ENCODE measurements around the gene GNAQ. TPM values are rescaled to one million over a fixed set of nuclear protein-coding genes. Genes with fewer than 3 reads are reported as not detected.

GNAQ gene
- total and polyA plus RNA-seq, 2 of the 13 experiments (the other 11 are each of a cell fraction or from before 2014, with no cell fraction given): 16.5 to 17.7 TPM

DNA sequence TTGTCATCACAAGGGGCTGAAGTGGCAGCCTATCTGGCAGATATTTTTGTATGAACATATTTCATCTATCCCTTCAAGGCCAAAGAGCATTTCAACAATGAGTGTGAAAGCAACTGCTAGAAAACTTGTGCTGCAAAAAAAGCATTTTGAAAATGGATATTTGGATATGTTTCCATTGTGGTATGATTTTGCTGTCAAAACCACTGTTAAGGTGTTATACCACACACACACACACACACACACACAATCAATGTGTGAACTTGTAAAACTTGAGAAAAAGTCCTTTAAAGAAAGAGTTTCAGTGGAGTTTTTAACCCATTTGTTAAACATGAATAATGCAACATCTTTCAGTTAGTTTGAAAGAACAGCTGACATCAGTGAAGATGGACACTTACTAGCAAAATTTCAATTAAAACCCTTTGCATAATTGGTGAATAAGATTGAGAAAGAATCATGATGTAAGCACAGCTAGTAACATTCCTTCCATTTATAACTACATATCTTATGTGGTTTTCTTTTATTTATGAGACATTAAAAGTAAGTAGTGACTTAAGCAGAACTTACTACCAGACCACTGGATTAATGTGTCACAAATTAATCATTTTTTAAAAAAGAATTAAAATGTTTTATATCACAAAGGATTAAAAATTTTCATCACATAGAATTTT, 200.9 kb downstream of the GNAQ start:
- ATAC-seq (no peak), FAIRE-seq (no peak), DNase-seq (ENCODE audit: low spot score) (no peak)
- CTCF ChIA-PET (ENCODE audit: low intra/inter-chr PET ratio, low total read pairs): no interaction called here
- H3K27me3 ChIP-seq (ENCODE audit: control insufficient read depth in 1 of 2, insufficient read depth in 2 of 2, low read length in 2 of 2): no peaks in the 10 kb centered on the region
- no peaks in the 10 kb centered on the region for H4K20me1 ChIP-seq (ENCODE audit: insufficient read depth, low read length)
- H3K4me1 ChIP-seq (ENCODE audit: insufficient read depth, low read length): peaks cover 16% of the 10 kb centered on the region; the same call in 1 of the 2 replicates
- intact Hi-C loops (cut with micrococcal nuclease; ENCODE audit: unreplicated experiment) (no loop called here), in situ Hi-C loops (cut with HindIII; ENCODE audit: extremely low pct_ligation_motif_present, low pct_unique_long_range_greater_than_20kb) (no loop called here)
- H2AFZ ChIP-seq (ENCODE audit: low read length): no peak overlapping the region
- POLR2A ChIA-PET: no interaction called here
- no peak overlapping the region for H3K9ac ChIP-seq (ENCODE audit: insufficient read depth, low read depth, low read length)
- H3K36me3 ChIP-seq (replicated peaks in 1 of 2; ENCODE audit: control insufficient read depth in 1 of 2, insufficient read depth in 2 of 2, low read length in 2 of 2): no peaks in the 10 kb centered on the region
- no TSS peak for BruUV-seq (replicated peaks)
- H3K27ac ChIP-seq (ENCODE audit: extremely low read length, insufficient read depth, low read length): no peak overlapping the region
- H3K4me2 ChIP-seq (ENCODE audit: low read depth, low read length): no peak overlapping the region
- no peak overlapping the region for H3K4me3 ChIP-seq (replicated peaks in 1 of 3; ENCODE audit: insufficient read depth in 1 of 3, low read depth in 2 of 3, low read length in 3 of 3)
- no peaks in the 10 kb centered on the region for H3K9me3 ChIP-seq (ENCODE audit: low read length)
- no peaks in the 10 kb centered on the region for H3K79me2 ChIP-seq (ENCODE audit: insufficient read depth, low read length)
- TF ChIP-seq, protein P1, sequence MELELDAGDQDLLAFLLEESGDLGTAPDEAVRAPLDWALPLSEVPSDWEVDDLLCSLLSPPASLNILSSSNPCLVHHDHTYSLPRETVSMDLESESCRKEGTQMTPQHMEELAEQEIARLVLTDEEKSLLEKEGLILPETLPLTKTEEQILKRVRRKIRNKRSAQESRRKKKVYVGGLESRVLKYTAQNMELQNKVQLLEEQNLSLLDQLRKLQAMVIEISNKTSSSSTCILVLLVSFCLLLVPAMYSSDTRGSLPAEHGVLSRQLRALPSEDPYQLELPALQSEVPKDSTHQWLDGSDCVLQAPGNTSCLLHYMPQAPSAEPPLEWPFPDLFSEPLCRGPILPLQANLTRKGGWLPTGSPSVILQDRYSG (CRISPR knock-in tag; IDR thresholded peaks at IDR 0.05): no peak
- TF ChIP-seq ZNF570 (CRISPR knock-in tag; IDR thresholded peaks at IDR 0.05; ENCODE audit: borderline replicate concordance) (no peak), ZNF160 (CRISPR knock-in tag; IDR thresholded peaks at IDR 0.05) (no peak), CBX2 (IDR thresholded peaks at IDR 0.05; ENCODE audit: low read depth, low read length) (no peak), CBX2 (CRISPR knock-in tag; IDR thresholded peaks at IDR 0.05; ENCODE audit: low read depth) (no peak), CENPX (CRISPR knock-in tag; IDR thresholded peaks at IDR 0.05) (no peak), STAG1 (CRISPR knock-in tag; IDR thresholded peaks at IDR 0.05) (no peak), ZNF577 (CRISPR knock-in tag; IDR thresholded peaks at IDR 0.05; ENCODE audit: borderline replicate concordance, low read depth) (no peak), HNRNPUL1 (IDR thresholded peaks at IDR 0.05; ENCODE audit: low read depth, low read length) (no peak), ZNF253 (CRISPR knock-in tag; IDR thresholded peaks at IDR 0.05; ENCODE audit: borderline replicate concordance) (no peak), CHCHD3 (CRISPR knock-in tag; IDR thresholded peaks at IDR 0.05) (no peak), ZSCAN22 (CRISPR knock-in tag; IDR thresholded peaks at IDR 0.05) (no peak)
- TF ChIP-seq, protein P2, sequence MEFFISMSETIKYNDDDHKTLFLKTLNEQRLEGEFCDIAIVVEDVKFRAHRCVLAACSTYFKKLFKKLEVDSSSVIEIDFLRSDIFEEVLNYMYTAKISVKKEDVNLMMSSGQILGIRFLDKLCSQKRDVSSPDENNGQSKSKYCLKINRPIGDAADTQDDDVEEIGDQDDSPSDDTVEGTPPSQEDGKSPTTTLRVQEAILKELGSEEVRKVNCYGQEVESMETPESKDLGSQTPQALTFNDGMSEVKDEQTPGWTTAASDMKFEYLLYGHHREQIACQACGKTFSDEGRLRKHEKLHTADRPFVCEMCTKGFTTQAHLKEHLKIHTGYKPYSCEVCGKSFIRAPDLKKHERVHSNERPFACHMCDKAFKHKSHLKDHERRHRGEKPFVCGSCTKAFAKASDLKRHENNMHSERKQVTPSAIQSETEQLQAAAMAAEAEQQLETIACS (CRISPR knock-in tag; IDR thresholded peaks at IDR 0.05): no peak
- TF ChIP-seq, protein P3, sequence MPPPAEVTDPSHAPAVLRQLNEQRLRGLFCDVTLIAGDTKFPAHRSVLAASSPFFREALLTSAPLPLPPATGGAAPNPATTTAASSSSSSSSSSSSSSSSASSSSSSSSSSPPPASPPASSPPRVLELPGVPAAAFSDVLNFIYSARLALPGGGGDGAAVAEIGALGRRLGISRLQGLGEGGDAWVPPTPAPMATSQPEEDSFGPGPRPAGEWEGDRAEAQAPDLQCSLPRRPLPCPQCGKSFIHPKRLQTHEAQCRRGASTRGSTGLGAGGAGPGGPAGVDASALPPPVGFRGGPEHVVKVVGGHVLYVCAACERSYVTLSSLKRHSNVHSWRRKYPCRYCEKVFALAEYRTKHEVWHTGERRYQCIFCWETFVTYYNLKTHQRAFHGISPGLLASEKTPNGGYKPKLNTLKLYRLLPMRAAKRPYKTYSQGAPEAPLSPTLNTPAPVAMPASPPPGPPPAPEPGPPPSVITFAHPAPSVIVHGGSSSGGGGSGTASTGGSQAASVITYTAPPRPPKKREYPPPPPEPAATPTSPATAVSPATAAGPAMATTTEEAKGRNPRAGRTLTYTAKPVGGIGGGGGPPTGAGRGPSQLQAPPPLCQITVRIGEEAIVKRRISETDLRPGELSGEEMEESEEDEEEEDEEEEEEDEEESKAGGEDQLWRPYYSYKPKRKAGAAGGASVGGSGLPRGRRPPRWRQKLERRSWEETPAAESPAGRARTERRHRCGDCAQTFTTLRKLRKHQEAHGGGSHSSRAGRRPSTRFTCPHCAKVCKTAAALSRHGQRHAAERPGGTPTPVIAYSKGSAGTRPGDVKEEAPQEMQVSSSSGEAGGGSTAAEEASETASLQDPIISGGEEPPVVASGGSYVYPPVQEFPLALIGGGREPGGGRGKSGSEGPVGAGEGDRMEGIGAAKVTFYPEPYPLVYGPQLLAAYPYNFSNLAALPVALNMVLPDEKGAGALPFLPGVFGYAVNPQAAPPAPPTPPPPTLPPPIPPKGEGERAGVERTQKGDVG (CRISPR knock-in tag; IDR thresholded peaks at IDR 0.05; ENCODE audit: borderline replicate concordance): no peak
- TF ChIP-seq, protein P4, sequence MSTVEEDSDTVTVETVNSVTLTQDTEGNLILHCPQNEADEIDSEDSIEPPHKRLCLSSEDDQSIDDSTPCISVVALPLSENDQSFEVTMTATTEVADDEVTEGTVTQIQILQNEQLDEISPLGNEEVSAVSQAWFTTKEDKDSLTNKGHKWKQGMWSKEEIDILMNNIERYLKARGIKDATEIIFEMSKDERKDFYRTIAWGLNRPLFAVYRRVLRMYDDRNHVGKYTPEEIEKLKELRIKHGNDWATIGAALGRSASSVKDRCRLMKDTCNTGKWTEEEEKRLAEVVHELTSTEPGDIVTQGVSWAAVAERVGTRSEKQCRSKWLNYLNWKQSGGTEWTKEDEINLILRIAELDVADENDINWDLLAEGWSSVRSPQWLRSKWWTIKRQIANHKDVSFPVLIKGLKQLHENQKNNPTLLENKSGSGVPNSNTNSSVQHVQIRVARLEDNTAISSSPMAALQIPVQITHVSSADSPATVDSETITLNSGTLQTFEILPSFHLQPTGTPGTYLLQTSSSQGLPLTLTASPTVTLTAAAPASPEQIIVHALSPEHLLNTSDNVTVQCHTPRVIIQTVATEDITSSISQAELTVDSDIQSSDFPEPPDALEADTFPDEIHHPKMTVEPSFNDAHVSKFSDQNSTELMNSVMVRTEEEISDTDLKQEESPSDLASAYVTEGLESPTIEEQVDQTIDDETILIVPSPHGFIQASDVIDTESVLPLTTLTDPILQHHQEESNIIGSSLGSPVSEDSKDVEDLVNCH (CRISPR knock-in tag; IDR thresholded peaks at IDR 0.05): no peak
- TF ChIP-seq, protein P5, sequence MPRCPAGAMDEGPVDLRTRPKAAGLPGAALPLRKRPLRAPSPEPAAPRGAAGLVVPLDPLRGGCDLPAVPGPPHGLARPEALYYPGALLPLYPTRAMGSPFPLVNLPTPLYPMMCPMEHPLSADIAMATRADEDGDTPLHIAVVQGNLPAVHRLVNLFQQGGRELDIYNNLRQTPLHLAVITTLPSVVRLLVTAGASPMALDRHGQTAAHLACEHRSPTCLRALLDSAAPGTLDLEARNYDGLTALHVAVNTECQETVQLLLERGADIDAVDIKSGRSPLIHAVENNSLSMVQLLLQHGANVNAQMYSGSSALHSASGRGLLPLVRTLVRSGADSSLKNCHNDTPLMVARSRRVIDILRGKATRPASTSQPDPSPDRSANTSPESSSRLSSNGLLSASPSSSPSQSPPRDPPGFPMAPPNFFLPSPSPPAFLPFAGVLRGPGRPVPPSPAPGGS (CRISPR knock-in tag; IDR thresholded peaks at IDR 0.05): no peak

All from HepG2 (cell line).